ENCODE data around the gene C8G.

Gene C8G

DNA sequence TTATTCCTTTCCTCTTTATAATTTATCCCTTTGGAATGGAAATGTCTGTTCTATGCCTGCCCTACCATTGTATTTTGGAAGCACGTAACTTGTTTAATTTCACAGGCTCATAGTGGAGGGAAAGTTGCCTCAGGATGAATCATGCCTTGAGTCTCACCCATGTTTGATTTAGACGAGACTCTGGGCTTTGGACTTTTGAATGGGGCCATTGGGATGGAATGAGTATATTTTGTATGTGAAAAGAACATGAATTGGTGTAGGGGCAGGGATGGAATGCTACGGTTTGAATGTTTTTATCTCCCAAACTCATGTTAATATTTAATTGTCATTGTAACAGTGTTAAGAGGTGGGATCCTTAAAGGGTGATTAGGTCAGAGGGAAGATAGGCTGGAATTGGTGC, 10.8 kb upstream of the C8G start:
- TF ChIP-seq, protein P1, sequence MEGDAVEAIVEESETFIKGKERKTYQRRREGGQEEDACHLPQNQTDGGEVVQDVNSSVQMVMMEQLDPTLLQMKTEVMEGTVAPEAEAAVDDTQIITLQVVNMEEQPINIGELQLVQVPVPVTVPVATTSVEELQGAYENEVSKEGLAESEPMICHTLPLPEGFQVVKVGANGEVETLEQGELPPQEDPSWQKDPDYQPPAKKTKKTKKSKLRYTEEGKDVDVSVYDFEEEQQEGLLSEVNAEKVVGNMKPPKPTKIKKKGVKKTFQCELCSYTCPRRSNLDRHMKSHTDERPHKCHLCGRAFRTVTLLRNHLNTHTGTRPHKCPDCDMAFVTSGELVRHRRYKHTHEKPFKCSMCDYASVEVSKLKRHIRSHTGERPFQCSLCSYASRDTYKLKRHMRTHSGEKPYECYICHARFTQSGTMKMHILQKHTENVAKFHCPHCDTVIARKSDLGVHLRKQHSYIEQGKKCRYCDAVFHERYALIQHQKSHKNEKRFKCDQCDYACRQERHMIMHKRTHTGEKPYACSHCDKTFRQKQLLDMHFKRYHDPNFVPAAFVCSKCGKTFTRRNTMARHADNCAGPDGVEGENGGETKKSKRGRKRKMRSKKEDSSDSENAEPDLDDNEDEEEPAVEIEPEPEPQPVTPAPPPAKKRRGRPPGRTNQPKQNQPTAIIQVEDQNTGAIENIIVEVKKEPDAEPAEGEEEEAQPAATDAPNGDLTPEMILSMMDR (IDR thresholded peaks at IDR 0.05; ENCODE audit: low read length, missing control alignments): no peak

DNA sequence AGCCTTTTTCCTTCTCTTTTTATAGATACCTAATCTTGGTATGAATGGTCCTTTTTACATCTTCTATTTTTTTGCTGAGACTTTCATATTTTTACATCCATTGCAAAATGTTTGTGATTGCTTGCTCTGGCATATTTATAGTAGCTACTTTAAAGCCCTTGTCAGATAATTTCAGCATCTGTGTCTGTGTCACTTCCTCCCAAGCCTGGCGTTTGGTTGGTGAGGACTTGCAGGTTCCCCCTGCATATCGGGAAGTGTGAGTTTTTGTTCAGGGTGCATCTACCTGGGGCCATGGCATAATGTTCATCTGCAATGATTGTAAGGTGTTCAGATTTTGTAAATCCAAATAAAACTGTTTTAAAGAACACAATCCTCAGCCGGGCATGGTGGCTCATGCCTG, 9.4 kb upstream of the C8G start:
- no peak overlapping the region for H3K4me3 ChIP-seq (replicated peaks; ENCODE audit: low read depth, low read length)
- no peak for DNase-seq (ENCODE audit: low read depth)
- TF ChIP-seq, protein P1 (IDR thresholded peaks at IDR 0.05; ENCODE audit: low read length, missing control alignments): no peak

More for the DNA sequence above, 10.8 kb upstream of the C8G start:
- DNase-seq (ENCODE audit: low read depth): no peak
- no peak overlapping the region for H3K4me3 ChIP-seq (replicated peaks; ENCODE audit: low read depth, low read length)

DNA sequence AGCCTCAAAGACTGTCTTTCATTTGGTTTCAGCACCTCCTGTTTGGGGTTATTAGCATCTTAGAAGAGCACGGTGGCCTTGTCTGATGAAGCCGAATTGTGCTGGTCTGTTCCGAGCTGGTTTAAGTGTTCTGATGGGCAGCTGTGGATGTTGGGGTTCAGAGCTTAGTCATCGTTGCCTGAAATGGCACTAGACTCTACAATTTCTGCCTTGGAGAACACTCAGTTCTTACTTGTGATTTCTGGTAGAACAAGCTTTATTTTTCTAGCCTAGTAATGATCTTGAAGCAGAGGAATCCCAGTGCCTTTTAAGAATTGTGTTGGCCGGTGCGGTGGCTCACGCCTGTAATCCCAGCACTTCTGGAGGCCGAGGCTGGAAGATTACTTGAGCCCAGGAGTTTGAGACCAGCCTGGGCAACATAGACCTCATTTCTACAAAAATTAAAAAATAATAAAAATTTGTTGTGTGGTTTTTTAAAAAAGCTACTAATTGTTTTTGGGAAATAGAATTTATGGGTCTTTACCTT, 8.3 kb upstream of the C8G start:
- DNase-seq (ENCODE audit: low read depth): no peak
- TF ChIP-seq, protein P1 (IDR thresholded peaks at IDR 0.05; ENCODE audit: low read length, missing control alignments): no peak
- no peak overlapping the region for H3K4me3 ChIP-seq (replicated peaks; ENCODE audit: low read depth, low read length)

DNA sequence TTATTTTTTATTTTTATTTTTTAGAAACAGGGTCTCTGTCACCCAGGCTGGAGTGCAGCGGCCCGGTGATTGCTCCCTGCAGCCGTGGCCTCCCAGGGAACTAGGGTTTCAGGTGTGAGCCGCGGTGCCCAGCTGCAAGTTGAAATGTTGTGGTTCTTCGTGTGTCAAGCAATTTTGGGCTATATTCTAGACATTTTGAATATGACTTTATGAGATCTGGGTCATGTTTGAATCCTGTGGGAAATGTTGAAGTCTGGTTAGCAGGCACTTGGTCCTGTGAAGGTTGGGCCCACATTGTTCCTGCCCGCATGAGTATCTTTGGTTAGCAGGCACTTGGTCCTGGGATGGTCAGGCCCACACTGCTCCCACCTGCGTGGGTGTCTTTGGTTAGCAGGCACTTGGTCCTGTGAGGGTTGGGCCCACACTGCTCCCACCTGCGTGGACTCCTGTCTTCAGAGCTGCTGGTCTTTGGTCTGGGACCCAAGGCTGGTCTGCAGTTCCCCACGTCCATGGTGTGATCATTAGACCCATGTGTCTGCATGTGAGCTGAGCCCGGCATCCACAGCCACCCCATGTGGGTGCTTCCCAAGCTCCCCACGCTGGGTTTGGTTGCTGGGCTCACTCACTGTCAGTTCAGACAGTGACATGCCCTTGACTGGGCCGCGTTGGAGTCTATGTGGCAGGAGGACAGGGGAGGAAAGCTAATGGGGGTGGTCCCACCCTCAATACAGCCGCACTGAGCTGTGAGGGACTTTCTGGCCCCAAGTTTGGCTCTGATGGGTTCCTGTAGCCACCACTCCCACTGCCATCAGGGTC, 7.6 kb upstream of the C8G start:
- H3K4me3 ChIP-seq (replicated peaks; ENCODE audit: low read depth, low read length): no peak overlapping the region
- TF ChIP-seq, protein P1 (IDR thresholded peaks at IDR 0.05; ENCODE audit: low read length, missing control alignments): no peak
- DNase-seq (ENCODE audit: low read depth): no peak

- no peak overlapping the region for H3K4me3 ChIP-seq (replicated peaks; ENCODE audit: low read depth, low read length)
- no peak for DNase-seq (ENCODE audit: low read depth)
- TF ChIP-seq, protein P1 (IDR thresholded peaks at IDR 0.05; ENCODE audit: low read length, missing control alignments): no peak
Measured at GRCh38 chr9:136939431-136939995, 5.5 kb upstream of the C8G start.

- DNase-seq (ENCODE audit: low read depth): no peak
- no peak overlapping the region for H3K4me3 ChIP-seq (replicated peaks; ENCODE audit: low read depth, low read length)
- TF ChIP-seq, protein P1 (IDR thresholded peaks at IDR 0.05; ENCODE audit: low read length, missing control alignments): no peak
Measured at GRCh38 chr9:136939996-136940525, 5.0 kb upstream of the C8G start.
